ENCODE results near the gene SERPINB13. TPM values are rescaled to one million over a fixed set of nuclear protein-coding genes. Genes with fewer than 3 reads are reported as not detected.

Gene SERPINB13
- under 1 TPM in 1 of 5 donors, not detected in 4; 0.55 TPM for total RNA-seq
- 10 to 100 TPM in 1 of 3 donors, not detected in 2; 51.6 TPM for polyA plus RNA-seq
- long read RNA-seq, donor 1, result 0 reads
- long read RNA-seq, donor 2, result 0 reads
- long read RNA-seq, donor 3, result 0 reads
- long read RNA-seq, donor 4, result 0 reads
- long read RNA-seq, donor 5, result 0 reads
- long read RNA-seq, donor 6, result 0 reads
- long read RNA-seq, donor 7, result 0 reads
- long read RNA-seq, donor 8, result 0 reads
- long read RNA-seq, donor 9, result 0 reads
- long read RNA-seq, donor 10, result 0 reads

GRCh38 chr18:63586966-63587365 is at the start of gene SERPINB13:
TSS of gene SERPINB13 (plus strand) at chr18:63587343. CDS start at chr18:63588668, 1,325 bp downstream.
- no peaks in the 10 kb centered on the region for H3K27me3 ChIP-seq
- H3K9me3 ChIP-seq, result no peaks in the 10 kb centered on the region
- H3K36me3 ChIP-seq, result no peaks in the 10 kb centered on the region
- intact Hi-C loops (cut with DNase I; ENCODE audit: low total_unique reads), result no loop called here
- H3K4me1 ChIP-seq, result no peaks in the 10 kb centered on the region
- no peak for DNase-seq
- no peak within 1 kb of the TSS for H3K4me3 ChIP-seq
- WGBS, 5 donors, result 75 to 87% (median 81%) methylated on average over 4 of the region's 4 CpGs
- TF ChIP-seq POLR2A (IDR thresholded peaks at IDR 0.05), result no peak
- no peak within 1 kb of the TSS for H3K27ac ChIP-seq

- H3K27me3 ChIP-seq, result no peaks in the 10 kb centered on the region
- no peaks in the 10 kb centered on the region for H3K4me1 ChIP-seq
- no peak overlapping the region for H3K27ac ChIP-seq
- TF ChIP-seq EP300 (IDR thresholded peaks at IDR 0.05), result no peak
- TF ChIP-seq CTCF (IDR thresholded peaks at IDR 0.05), result no peak
- TF ChIP-seq POLR2A (IDR thresholded peaks at IDR 0.05), result no peak
- no peak for TF ChIP-seq POLR2AphosphoS5 (IDR thresholded peaks at IDR 0.05)
- peak in 1 of 2 donors; percentile 24 for DNase-seq
- no peak overlapping the region for H3K4me3 ChIP-seq
- no peaks in the 10 kb centered on the region for H3K36me3 ChIP-seq
- 49 to 57% (median 52%) methylated on average over 3 of the region's 3 CpGs for WGBS, 5 donors
- H3K9me3 ChIP-seq, result no peaks in the 10 kb centered on the region
- intact Hi-C loops (cut with DNase I; ENCODE audit: low total_unique reads), result no loop called here
These were observed 47.1 kb upstream of the SERPINB13 start for GRCh38 chr18:63539904-63540510.

- Histone ChIP-seq H3K27me3 (no peaks in the 10 kb centered on the region), H3K36me3 (no peaks in the 10 kb centered on the region), H3K4me1 (no peaks in the 10 kb centered on the region), H3K9me3 (no peaks in the 10 kb centered on the region), H3K4me3 (no peak within 1 kb of the TSS), H3K27ac (no peak within 1 kb of the TSS)
- WGBS, 5 donors, result 35 to 66% (median 55%) methylated on average over 1 of the region's 1 CpG
- intact Hi-C loops (cut with DNase I; ENCODE audit: low total_unique reads), result no loop called here
- TF ChIP-seq EP300 (IDR thresholded peaks at IDR 0.05) (no peak), POLR2A (IDR thresholded peaks at IDR 0.05) (no peak)
- no peak for DNase-seq
These were observed 45.1 kb upstream of the SERPINB13 start, which contains the start of gene SERPINB12 for GRCh38 chr18:63542069-63542468. TSS of gene SERPINB12 (plus strand) at chr18:63542369. CDS start at chr18:63556160, 13,791 bp downstream.

- DNase-seq, result no peak
- Histone ChIP-seq H3K27ac (no peak overlapping the region), H3K27me3 (no peaks in the 10 kb centered on the region), H3K36me3 (no peaks in the 10 kb centered on the region), H3K9me3 (no peaks in the 10 kb centered on the region), H3K4me1 (no peaks in the 10 kb centered on the region), H3K4me3 (no peak overlapping the region)
- intact Hi-C loops (cut with DNase I; ENCODE audit: low total_unique reads), result no loop called here
- TF ChIP-seq POLR2A (IDR thresholded peaks at IDR 0.05), result no peak
- no peak for TF ChIP-seq CTCF (IDR thresholded peaks at IDR 0.05)
- TF ChIP-seq POLR2AphosphoS5 (IDR thresholded peaks at IDR 0.05), result no peak
- TF ChIP-seq EP300 (IDR thresholded peaks at IDR 0.05), result no peak
- WGBS, 5 donors, result 73 to 88% (median 77%) methylated on average over 2 of the region's 2 CpGs
These were observed 43.1 kb upstream of the SERPINB13 start for GRCh38 chr18:63544017-63544416.

GRCh38 chr18:63545000-63545399 is 42.1 kb upstream of the SERPINB13 start:
- intact Hi-C loops (cut with DNase I; ENCODE audit: low total_unique reads), result no loop called here
- DNase-seq, result no peak
- 68 to 86% (median 83%) methylated on average over 3 of the region's 3 CpGs for WGBS, 5 donors
- TF ChIP-seq CTCF (IDR thresholded peaks at IDR 0.05), result no peak
- TF ChIP-seq EP300 (IDR thresholded peaks at IDR 0.05), result no peak
- TF ChIP-seq POLR2AphosphoS5 (IDR thresholded peaks at IDR 0.05), result no peak
- TF ChIP-seq POLR2A (IDR thresholded peaks at IDR 0.05), result no peak
- H3K27ac ChIP-seq, result no peak overlapping the region
- no peaks in the 10 kb centered on the region for H3K27me3 ChIP-seq
- no peak overlapping the region for H3K4me3 ChIP-seq
- H3K36me3 ChIP-seq, result no peaks in the 10 kb centered on the region
- H3K9me3 ChIP-seq, result no peaks in the 10 kb centered on the region
- H3K4me1 ChIP-seq, result no peaks in the 10 kb centered on the region
